Mucosa of rectum (tissue), 2 donors: ENCODE measurements around the gene LSMEM2.
"Not testable (repeated sequence)": the region's sequence is repeated elsewhere in the genome, so short reads cannot be mapped to it uniquely, and the experiment has no call there.

ENCODE experiments used
- H3K27ac ChIP-seq, 2 donors: one replicate each; pipeline ENCODE4 v1.7.0; 2013; ENCODE audit warnings: inconsistent platforms in 2 of 2, low read depth in 2 of 2, low read length in 2 of 2
- H3K27me3 ChIP-seq, 2 donors: one replicate each; pipeline ENCODE4 v1.7.0; 2013; ENCODE audit warnings: low read length in 2 of 2; ENCODE audit not compliant: control insufficient read depth in 2 of 2, insufficient read depth in 2 of 2
- H3K36me3 ChIP-seq, 2 donors: one replicate each; pipeline ENCODE4 v1.7.0; 2013; ENCODE audit warnings: low read length in 2 of 2; ENCODE audit not compliant: control insufficient read depth in 2 of 2, insufficient read depth in 2 of 2
- H3K4me1 ChIP-seq, 2 donors: one replicate each; pipeline ENCODE4 v1.7.0; 2013; ENCODE audit warnings: low read length in 2 of 2, mild to moderate bottlenecking in 1 of 2; ENCODE audit not compliant: control insufficient read depth in 2 of 2, insufficient read depth in 2 of 2
- H3K4me3 ChIP-seq, 2 donors: one replicate each; pipeline ENCODE4 v1.7.0; 2013; ENCODE audit warnings: low read length in 2 of 2
- H3K9ac ChIP-seq, 2 donors: one replicate each; pipeline ENCODE4 v1.7.0; 2013; ENCODE audit warnings: low read length in 2 of 2, low read depth in 1 of 2, mild to moderate bottlenecking in 1 of 2
- H3K9me3 ChIP-seq, 2 donors: one replicate each; pipeline ENCODE4 v1.7.0; 2013; ENCODE audit warnings: low read length in 2 of 2; ENCODE audit not compliant: control insufficient read depth in 2 of 2
- donor health status: healthy.
- donor health status: Normal muscosa, but diverticular disease.

LSMEM2 gene

GRCh38 chr3:50275996-50276761 lies 2.7 kb upstream of the LSMEM2 start:
- Histone ChIP-seq H3K4me3 (no peak overlapping the region), H3K27ac (no peak overlapping the region), H3K4me1 (peaks cover 15 to 18% of the 10 kb centered on the region in 2 donors), H3K9me3 (no peaks in the 10 kb centered on the region), H3K36me3 (peaks cover 0 to 5% of the 10 kb centered on the region in 2 donors), H3K27me3 (peaks cover 0 to 7% of the 10 kb centered on the region in 2 donors), H3K9ac (no peak overlapping the region)

- Histone ChIP-seq H3K4me1 (peaks cover 10 to 13% of the 10 kb centered on the region in 2 donors), H3K9me3 (no peaks in the 10 kb centered on the region)
Measured at GRCh38 chr3:50276762-50277101, 2.2 kb upstream of the LSMEM2 start.

GRCh38 chr3:50278123-50278879 lies 586 bp upstream of the LSMEM2 start:
- peaks cover 5 to 7% of the 10 kb centered on the region in 2 donors for H3K4me1 ChIP-seq
- H3K9me3 ChIP-seq: no peaks in the 10 kb centered on the region
- H3K9ac ChIP-seq: no peak overlapping the region
- no peak overlapping the region for H3K27ac ChIP-seq
- peaks cover 0 to 2% of the 10 kb centered on the region in 2 donors for H3K36me3 ChIP-seq
- H3K27me3 ChIP-seq: peaks cover 0 to 7% of the 10 kb centered on the region in 2 donors
- no peak overlapping the region for H3K4me3 ChIP-seq

More at GRCh38 chr3:50276762-50277101, 2.2 kb upstream of the LSMEM2 start:
- no peak overlapping the region for H3K4me3 ChIP-seq
- peaks cover 0 to 7% of the 10 kb centered on the region in 2 donors for H3K27me3 ChIP-seq
- H3K27ac ChIP-seq: no peak overlapping the region
- H3K9ac ChIP-seq: no peak overlapping the region
- peaks cover 0 to 2% of the 10 kb centered on the region in 2 donors for H3K36me3 ChIP-seq

GRCh38 chr3:50279255-50280016 lies 549 bp downstream of the LSMEM2 start:
- no peak overlapping the region for H3K27ac ChIP-seq
- no peaks in the 10 kb centered on the region for H3K9me3 ChIP-seq
- H3K4me1 ChIP-seq: no peaks in the 10 kb centered on the region
- peaks cover 0 to 2% of the 10 kb centered on the region in 2 donors for H3K36me3 ChIP-seq
- H3K9ac ChIP-seq: no peak overlapping the region
- peaks cover 0 to 3% of the 10 kb centered on the region in 2 donors for H3K27me3 ChIP-seq
- no peak overlapping the region for H3K4me3 ChIP-seq

GRCh38 chr3:50284121-50284520 lies 5.2 kb downstream of the LSMEM2 start:
- H3K36me3 ChIP-seq: peaks cover 24 to 25% of the 10 kb centered on the region in 2 donors
- H3K27me3 ChIP-seq, H3K9ac ChIP-seq, H3K27ac ChIP-seq, H3K4me1 ChIP-seq, H3K9me3 ChIP-seq, H3K4me3 ChIP-seq: not testable (repeated sequence)

GRCh38 chr3:50286322-50287227 lies 7.7 kb downstream of the LSMEM2 start:
- H3K9me3 ChIP-seq: no peaks in the 10 kb centered on the region
- no peak overlapping the region for H3K9ac ChIP-seq
- H3K27ac ChIP-seq: no peak overlapping the region
- no peak overlapping the region for H3K4me3 ChIP-seq
- peaks cover 11 to 13% of the 10 kb centered on the region in 2 donors for H3K4me1 ChIP-seq
- H3K27me3 ChIP-seq: no peaks in the 10 kb centered on the region
- peaks cover 36% of the 10 kb centered on the region in 2 donors for H3K36me3 ChIP-seq

- peaks cover 36% of the 10 kb centered on the region in 2 donors for H3K36me3 ChIP-seq
- no peak overlapping the region for H3K9ac ChIP-seq
- no peaks in the 10 kb centered on the region for H3K27me3 ChIP-seq
- no peak overlapping the region for H3K27ac ChIP-seq
- no peak overlapping the region for H3K4me3 ChIP-seq
- H3K4me1 ChIP-seq: peaks cover 13 to 16% of the 10 kb centered on the region in 2 donors
- H3K9me3 ChIP-seq: no peaks in the 10 kb centered on the region
Measured at GRCh38 chr3:50287262-50287661, 8.4 kb downstream of the LSMEM2 start.

- H3K27ac ChIP-seq: no peak overlapping the region
- H3K4me1 ChIP-seq: peaks cover 19 to 23% of the 10 kb centered on the region in 2 donors
Measured at GRCh38 chr3:50288387-50289007, 9.6 kb downstream of the LSMEM2 start.

GRCh38 chr3:50289130-50289529 lies 10.2 kb downstream of the LSMEM2 start:
- Histone ChIP-seq H3K9ac (no peak overlapping the region), H3K9me3 (no peaks in the 10 kb centered on the region), H3K27ac (no peak overlapping the region), H3K27me3 (no peaks in the 10 kb centered on the region), H3K36me3 (peaks cover 36% of the 10 kb centered on the region in 2 donors), H3K4me3 (no peak overlapping the region), H3K4me1 (peaks cover 19 to 23% of the 10 kb centered on the region in 2 donors)

More at GRCh38 chr3:50288387-50289007, 9.6 kb downstream of the LSMEM2 start:
- Histone ChIP-seq H3K36me3 (peaks cover 36% of the 10 kb centered on the region in 2 donors), H3K9me3 (no peaks in the 10 kb centered on the region), H3K27me3 (no peaks in the 10 kb centered on the region), H3K4me3 (no peak overlapping the region), H3K9ac (no peak overlapping the region)
